ENCODE measurements around the gene CREB5.
"Not testable (repeated sequence)": the region's sequence is repeated elsewhere in the genome, so short reads cannot be mapped to it uniquely, and the experiment has no call there.

The CREB5 gene

DNA sequence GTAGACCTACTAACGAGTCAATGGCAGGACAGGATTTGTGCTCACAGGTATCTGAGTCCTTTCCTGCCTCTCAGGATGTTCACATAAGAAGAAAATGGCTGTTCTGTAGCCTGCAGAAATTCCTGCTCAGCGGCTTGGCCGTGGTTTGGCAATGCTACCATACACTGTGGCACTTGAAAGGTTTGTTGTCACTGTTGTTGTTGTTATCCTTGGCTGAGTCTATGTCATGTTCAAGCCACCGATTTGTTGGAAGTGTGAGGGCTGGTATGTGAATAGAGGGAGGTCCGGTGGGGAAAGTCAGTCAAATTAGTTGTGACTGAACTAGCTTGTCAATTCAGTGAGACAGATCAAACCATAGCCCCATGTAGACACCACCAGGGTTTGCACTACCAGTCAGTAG, 345.9 kb downstream of the CREB5 start:
- DNase-seq, result no peak

GRCh38 chr7:28759475-28759971, 347.2 kb downstream of the CREB5 start:
- no peak for DNase-seq

- DNase-seq, result no peak
These were observed 349.2 kb downstream of the CREB5 start for GRCh38 chr7:28761505-28761904.

DNA sequence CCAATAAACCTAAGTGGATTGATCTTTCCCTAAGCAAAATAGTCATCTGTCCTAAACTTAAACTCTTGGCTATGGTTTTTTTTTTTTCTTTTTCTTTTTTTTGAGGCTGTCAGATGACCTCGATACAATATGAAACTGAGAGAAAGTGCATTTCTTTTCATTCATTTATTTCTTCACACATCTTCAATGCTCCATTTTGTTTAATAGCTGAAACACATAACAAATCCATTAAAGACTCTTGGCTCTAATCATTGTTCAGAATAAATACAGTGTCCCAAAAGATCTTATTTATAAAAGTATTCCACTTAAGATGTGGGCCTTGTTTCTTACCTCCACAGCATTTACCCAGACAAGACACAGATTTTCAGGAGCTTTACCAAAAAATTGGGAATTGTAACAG, 350.3 kb downstream of the CREB5 start:
- DNase-seq, result no peak

GRCh38 chr7:28766359-28766758, 354.0 kb downstream of the CREB5 start:
- DNase-seq, result no peak

GRCh38 chr7:28767356-28767755, 355.0 kb downstream of the CREB5 start:
- DNase-seq, result no peak

DNA sequence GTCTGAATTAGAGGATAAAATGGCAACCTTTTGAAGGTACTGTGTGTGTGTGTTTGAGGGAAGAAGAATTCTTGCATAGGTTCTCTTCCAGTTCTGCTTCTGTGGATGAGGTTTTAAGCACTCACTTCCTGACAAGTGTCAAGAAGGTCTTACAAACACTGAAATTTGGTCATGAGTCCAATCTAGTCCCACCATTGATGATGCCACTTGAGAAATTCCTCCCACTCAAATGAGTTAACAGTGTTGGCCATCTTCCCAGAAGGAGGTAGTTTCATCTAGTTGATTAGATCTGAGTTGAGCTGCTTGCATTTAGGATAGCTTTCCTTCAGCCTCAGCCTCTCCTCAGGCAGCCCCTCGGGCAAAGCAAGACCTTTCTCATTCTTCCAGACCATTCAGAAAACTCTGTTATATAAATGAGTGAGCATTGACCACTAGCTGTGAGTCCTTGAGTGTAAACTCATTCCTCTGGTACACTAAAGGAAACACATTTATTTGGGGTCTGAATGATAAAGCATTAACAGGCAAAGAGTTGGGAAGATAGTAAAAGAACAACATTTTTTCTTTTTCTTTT, 356.3 kb downstream of the CREB5 start:
- DNase-seq, result no peak

DNA sequence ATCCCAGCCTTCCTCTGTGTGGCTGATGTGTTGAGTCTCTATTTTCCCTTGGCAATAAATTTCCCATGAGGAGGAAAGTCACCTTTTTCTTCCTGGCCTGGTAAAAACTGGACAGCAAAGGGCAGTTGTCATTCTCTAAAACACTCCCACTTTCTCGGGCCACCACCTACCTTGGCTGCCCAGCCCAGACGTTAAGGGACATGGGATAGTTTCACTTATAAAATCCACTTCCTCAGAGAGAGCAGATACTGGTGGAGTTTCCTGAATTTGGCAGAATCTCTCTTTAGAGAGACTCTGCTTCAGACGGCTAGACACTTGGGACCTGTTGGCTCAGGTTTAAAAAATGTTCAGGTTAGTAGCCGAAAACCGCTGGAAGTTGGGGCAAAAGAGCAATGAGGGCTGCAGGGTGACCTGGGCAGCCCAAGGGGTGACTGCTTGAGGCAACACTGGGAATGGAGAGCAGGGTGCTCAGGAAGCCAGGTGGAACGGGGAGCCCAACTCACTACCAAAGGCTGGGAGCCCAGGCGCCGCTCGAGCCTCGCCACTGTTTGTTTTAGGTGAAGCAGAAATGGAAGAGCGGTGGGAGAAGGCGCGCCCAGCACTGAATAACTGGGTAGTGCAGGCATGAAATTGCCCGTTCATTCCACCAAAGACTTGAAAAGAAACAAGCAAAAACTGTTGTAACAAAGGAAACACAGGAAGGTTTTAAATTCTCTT, 359.7 kb downstream of the CREB5 start:
- no peak for DNase-seq

- no peak for DNase-seq
These were observed 361.3 kb downstream of the CREB5 start for GRCh38 chr7:28773423-28774145.

- peak; percentile 44 for DNase-seq
These were observed 362.1 kb downstream of the CREB5 start for GRCh38 chr7:28774261-28774988.

- no peak for DNase-seq
These were observed 364.3 kb downstream of the CREB5 start for GRCh38 chr7:28776463-28777157.

- no peak for DNase-seq
These were observed 366.5 kb downstream of the CREB5 start for GRCh38 chr7:28778786-28779185.

- no peak for DNase-seq
These were observed 367.6 kb downstream of the CREB5 start for GRCh38 chr7:28779954-28780353.

DNA sequence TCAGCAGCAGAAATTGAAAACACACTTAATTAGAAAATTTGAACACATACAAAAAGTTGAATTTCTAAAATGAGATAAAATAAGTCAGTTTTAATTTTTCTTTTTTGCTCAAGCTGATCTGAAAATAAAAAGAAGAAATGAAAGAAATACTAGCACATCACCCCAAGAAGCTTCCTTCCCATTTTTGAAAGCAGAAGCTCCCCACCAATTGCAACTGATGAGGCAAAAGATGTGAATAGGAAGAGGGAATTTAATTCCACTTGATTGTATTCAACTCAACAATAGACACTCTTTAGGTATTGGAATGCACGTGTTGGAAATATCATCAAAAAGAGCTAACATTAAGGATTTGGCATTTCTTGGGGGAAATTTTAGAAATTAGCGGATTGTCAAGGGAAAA, 370.0 kb downstream of the CREB5 start:
- DNase-seq, result no peak

DNA sequence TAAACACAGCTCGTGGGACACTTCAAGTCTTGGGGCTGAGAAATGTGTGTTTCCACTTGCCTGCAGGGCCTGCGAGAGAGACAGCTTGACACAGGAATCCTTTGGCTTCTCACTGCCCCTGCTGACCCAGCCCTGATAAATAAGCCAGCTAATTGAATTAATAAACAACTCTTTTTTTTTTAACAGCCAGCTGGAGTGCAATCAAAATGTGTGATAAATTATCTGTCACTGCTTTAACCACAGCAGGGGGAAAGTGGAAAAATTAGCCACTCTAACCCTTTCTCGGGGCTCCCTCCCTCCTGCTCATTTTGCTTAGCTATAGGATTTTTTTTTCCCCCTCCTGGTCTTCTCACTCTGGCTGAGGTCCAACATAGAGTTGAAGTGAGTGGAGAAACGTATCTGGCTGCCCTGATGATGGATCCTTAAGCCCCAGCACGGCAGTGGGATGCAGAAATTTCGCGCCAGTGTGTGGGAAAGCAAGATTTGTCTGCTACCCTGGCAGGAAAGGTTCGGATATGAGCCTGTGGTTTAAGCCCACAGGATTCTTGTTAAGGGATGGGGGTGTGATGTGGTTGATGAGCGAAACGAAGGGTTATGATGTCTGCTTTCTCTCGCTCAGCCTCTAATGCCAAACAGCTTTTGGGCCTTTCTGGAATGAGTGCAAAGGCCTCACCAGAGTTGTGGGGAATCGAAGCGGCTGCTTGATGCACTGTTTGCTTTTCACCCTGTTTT, 372.0 kb downstream of the CREB5 start:
- no peak for DNase-seq

- DNase-seq, result no peak
These were observed 373.0 kb downstream of the CREB5 start for GRCh38 chr7:28785041-28785995.

DNA sequence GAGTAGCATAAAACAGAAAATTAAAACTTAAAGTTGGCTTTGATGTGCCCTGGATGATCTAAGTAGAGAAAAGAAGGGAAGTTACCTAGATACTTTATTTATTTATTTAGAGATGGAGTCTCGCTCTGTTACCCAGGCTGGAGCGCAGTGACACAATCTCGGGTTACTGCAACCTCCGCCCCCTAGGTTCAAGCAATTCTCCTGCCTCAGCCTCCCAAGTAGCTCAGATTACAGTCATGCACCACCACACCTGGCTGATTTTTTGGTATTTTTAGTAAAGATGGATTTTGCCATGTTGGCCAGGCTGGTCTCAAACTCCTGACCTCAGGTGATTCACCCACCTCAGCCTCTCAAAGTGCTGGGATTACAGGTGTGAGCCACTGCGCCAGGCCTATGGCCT, 373.8 kb downstream of the CREB5 start:
- not testable (repeated sequence) for DNase-seq

DNA sequence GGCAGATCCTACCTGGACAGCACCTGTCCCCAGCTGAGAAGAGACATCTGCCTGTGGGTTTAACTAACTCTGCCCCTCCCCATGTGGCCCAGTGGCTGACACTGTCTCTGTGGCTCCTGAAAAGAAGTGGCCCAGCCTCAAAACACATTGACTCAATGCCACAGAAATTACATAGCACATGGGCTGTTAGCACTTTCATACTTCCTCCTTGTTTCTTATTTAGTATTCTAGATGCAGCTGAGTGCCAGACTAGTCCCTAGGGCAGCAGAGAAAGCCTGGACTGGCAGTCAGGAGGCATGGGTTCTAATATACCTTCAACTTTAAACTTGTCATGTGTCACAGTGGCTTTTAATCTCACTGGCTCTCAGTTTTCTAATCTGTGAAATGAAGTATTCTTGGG, 374.8 kb downstream of the CREB5 start:
- no peak for DNase-seq

GRCh38 chr7:28790467-28790866, 378.1 kb downstream of the CREB5 start:
- no peak for DNase-seq

DNA sequence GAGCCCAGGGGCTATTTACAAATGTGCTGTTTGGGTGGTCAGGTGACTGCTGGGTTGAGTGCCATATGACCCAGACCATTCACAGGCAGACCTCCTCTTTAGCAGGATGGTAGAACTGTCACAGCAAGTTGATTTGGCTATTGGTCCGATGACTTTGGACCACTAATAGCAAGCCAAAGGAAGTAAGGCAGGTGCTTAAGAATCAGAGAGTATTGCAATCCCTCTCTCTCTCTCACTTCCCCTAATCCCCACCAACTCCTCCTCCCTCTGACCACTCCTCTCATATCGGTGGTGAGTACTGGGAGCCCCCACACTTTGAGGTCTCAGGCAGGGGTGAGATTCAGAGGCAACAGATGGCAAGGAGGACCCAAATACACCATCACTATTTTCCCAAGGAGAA, 380.5 kb downstream of the CREB5 start:
- no peak for DNase-seq

All from NCI-H1436 (cell line).